IPS DF 6.9 (cell line): ENCODE data around the gene GZMB.

Experiments used
- DNase-seq: peaks from one replicate; pipeline ENCODE4 v3.0.0-alpha.2; 2013; ENCODE audit warnings: low read depth, low spot score
- H3K27ac ChIP-seq: one replicate; pipeline ENCODE4 v1.5.1; 2013; ENCODE audit warnings: low read length, control low read depth
- H3K27me3 ChIP-seq: 2 replicates; pipeline ENCODE4 v1.6.1; 2013; ENCODE audit warnings: mild to moderate bottlenecking, low read length; ENCODE audit not compliant: control insufficient read depth, insufficient read depth
- H3K36me3 ChIP-seq: 2 replicates; pipeline ENCODE4 v1.6.1; 2013; ENCODE audit warnings: low read length; ENCODE audit not compliant: control insufficient read depth, insufficient read depth
- H3K4me1 ChIP-seq: 2 replicates; pipeline ENCODE4 v1.6.1; 2013; ENCODE audit warnings: low read length; ENCODE audit not compliant: control insufficient read depth, insufficient read depth
- H3K4me3 ChIP-seq: 2 replicates; pipeline ENCODE4 v1.5.1; 2013; ENCODE audit warnings: mild to moderate bottlenecking, low read length
- H3K9me3 ChIP-seq: 2 replicates; pipeline ENCODE4 v1.6.1; 2013; ENCODE audit warnings: low read length, inconsistent platforms; ENCODE audit not compliant: control insufficient read depth, insufficient read depth
- WGBS: extraction: QIAGEN DNeasy Blood & Tissue Kit; methylation state at CpG from one replicate; pipeline ENCODE4 v1.1.7; 2013; ENCODE audit warnings: mixed read lengths, missing lambda C conversion rate; ENCODE audit not compliant: insufficient read length, insufficient coverage; 5-methylcytosine and 5-hydroxymethylcytosine counted together

The GZMB gene

DNA sequence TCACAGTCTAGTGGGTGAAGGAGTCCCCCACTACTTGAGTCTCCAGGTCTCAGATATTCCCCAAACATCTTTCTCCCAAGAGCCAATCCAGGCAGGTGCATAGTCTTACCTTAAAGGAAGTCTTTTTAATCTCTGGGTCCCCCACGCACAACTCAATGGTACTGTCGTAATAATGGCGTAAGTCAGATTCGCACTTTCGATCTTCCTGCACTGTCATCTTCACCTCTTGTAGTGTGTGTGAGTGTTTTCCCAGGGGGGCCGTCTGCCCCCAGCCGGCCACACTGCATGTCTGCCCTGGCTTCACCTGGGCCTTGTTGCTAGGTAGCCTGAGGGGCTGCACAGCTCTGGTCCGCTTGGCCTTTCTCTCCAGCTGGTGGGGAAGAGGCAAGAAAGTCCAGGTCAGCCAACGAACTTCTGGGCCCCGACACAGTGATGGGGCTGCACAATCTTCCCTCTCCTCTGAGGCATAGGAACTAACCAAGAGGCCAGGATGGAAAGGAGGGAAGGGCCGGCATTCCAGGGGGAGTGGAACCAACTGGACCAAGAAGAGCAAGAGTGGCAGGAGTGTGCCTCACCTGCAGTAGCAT is 2.1 kb downstream of the GZMB start:
- DNase-seq, result no peak
- no peaks in the 10 kb centered on the region for H3K4me1 ChIP-seq
- no peaks in the 10 kb centered on the region for H3K27me3 ChIP-seq
- H3K36me3 ChIP-seq, result no peaks in the 10 kb centered on the region
- H3K4me3 ChIP-seq, result no peak overlapping the region
- no peak overlapping the region for H3K27ac ChIP-seq
- no CpG with 5 or more reads among the region's 11 CpGs for WGBS
- H3K9me3 ChIP-seq, result no peaks in the 10 kb centered on the region

DNA sequence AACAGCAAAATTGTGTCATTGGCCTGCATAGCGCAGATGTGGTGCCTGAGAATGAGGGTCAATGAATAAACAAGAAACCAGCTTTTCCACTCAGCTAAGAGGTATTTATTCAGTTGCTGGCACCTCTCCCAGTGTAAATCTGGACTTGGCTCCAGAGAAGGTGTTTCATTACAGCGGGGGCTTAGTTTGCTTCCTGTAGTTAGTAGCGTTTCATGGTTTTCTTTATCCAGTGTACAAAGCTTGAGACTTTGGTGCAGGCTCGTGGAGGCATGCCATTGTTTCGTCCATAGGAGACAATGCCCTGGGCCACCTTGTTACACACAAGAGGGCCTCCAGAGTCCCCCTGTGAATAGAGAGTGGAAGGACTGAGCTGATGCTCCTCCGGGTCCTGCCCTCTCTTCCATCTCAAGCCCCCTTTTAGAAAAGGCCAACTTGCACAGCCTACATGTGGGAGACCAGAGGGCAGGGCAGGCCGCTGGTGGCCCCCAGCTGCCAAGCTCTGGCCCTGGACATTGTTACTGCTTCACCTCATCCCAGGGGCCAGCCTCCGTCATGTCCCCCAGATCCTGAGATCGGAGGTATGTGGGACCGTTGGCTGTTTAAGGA is 3.0 kb downstream of the GZMB start:
- H3K4me1 ChIP-seq, result no peaks in the 10 kb centered on the region
- H3K4me3 ChIP-seq, result no peak overlapping the region
- no peaks in the 10 kb centered on the region for H3K27me3 ChIP-seq
- no CpG with 5 or more reads among the region's 10 CpGs for WGBS
- no peak for DNase-seq
- H3K27ac ChIP-seq, result no peak overlapping the region
- H3K9me3 ChIP-seq, result no peaks in the 10 kb centered on the region
- no peaks in the 10 kb centered on the region for H3K36me3 ChIP-seq

DNA sequence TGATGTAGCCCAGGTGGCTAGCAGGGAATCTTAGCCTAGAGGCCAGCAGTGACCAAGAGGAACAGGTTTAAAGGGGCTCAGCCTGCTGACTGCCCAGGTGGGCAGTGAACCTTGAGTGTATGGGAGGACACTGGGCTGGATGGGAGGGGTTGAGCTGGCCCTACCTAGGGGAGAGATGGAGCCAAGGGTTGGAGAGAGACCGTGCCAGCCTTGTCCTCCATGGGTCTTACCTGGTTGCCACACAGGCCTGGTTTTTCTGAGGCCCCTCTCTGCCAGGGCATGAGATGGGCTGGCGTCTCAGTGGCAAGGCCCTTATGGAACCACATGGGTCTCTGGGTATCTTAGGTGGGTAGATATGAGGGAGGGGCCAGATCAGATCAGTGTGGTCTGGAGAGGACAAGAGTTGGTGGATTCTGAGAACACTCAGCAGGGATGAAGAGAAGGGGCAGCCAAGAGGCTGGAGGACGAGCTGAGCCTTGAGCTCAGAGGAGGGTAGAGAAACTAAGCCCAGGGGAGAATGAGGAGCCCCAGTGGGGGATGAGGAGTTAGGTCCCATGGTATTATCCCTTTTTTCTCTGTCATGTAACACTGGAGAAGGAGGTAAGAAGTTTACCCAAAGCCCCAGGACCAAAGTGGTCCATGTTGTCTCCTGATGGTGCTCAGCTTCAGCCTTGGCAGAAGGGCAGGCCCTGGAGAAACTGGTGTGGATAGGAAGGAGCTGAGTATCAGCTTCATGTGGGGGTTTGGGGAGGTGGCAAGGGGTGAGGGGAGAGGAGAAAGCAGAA is 3.7 kb downstream of the GZMB start:
- Histone ChIP-seq H3K36me3 (no peaks in the 10 kb centered on the region), H3K9me3 (no peaks in the 10 kb centered on the region), H3K4me3 (no peak overlapping the region), H3K27me3 (no peaks in the 10 kb centered on the region), H3K27ac (no peak overlapping the region), H3K4me1 (no peaks in the 10 kb centered on the region)
- WGBS, result no CpG with 5 or more reads among the region's 3 CpGs
- DNase-seq, result no peak

DNA sequence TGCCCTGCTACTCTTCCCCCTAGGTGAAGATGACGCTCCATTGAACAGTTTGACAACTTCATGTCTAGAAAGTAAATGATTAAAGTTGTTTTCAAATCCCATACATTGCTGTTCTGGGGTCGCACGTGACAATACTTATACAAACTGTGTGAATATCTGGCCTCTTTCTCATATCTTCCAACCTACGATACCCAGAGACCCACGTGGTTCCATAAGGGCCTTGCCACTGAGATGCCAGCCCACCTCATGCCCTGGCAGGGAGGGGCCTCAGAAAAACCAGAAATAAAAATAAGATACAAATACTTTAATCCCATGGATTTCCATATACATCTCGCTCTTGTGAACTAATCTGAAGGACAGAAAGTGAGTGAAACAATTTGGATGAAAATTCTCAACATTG is 4.5 kb downstream of the GZMB start:
- Histone ChIP-seq H3K27me3 (no peaks in the 10 kb centered on the region), H3K4me3 (no peak overlapping the region), H3K4me1 (no peaks in the 10 kb centered on the region), H3K9me3 (no peaks in the 10 kb centered on the region), H3K27ac (no peak overlapping the region), H3K36me3 (no peaks in the 10 kb centered on the region)
- WGBS, result no CpG with 5 or more reads among the region's 6 CpGs
- DNase-seq, result no peak

DNA sequence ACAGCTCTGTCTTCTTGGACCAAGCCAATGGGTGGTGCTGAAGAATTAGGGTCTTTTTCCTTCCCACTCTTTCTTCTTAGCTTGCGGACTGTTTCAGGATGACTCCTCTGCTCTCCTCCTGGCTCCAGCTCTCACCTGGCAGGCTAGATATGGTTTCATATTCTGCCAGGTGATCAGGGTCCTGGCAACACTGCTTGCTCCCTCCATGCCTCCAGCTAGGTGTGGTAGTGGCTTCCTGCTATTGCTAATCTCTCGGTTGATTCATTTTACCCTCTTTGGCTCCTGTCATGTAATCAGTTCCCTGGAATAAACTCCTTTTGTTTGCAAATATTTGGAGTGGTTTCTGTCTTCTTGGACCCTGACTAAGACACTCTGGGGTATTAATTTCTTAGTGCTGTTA is 20.2 kb downstream of the GZMB start:
- no peak for DNase-seq

DNA sequence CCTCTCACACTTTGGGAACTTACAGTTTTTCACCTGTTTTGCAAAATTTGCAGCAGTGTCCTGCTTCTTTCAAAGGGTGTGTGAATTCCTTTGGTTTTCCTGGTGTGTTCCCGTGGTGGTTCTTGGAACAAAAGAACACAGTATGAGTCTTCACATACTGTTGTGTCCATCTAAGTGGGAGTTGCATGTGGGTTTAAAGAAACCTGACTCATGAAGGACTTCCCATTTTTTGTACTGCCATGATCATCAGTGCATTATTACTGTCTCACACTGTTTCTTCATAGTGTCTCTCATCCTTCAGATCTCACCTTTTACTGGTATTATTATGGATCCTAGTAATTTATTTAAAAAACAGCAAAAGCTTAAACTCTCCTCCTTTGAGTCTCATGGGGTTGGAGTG is 20.7 kb downstream of the GZMB start:
- Histone ChIP-seq H3K27ac (no peak overlapping the region), H3K4me1 (no peaks in the 10 kb centered on the region), H3K4me3 (no peak overlapping the region), H3K36me3 (no peaks in the 10 kb centered on the region), H3K9me3 (no peaks in the 10 kb centered on the region), H3K27me3 (no peaks in the 10 kb centered on the region)
- DNase-seq, result no peak
- WGBS, result no CpG with 5 or more reads among the region's 1 CpG

More for the DNA sequence above, 20.2 kb downstream of the GZMB start:
- no peaks in the 10 kb centered on the region for H3K27me3 ChIP-seq
- no peaks in the 10 kb centered on the region for H3K9me3 ChIP-seq
- H3K4me3 ChIP-seq, result no peak overlapping the region
- no peaks in the 10 kb centered on the region for H3K4me1 ChIP-seq
- H3K36me3 ChIP-seq, result no peaks in the 10 kb centered on the region
- no peak overlapping the region for H3K27ac ChIP-seq
- WGBS, result no CpG with 5 or more reads among the region's 2 CpGs

DNA sequence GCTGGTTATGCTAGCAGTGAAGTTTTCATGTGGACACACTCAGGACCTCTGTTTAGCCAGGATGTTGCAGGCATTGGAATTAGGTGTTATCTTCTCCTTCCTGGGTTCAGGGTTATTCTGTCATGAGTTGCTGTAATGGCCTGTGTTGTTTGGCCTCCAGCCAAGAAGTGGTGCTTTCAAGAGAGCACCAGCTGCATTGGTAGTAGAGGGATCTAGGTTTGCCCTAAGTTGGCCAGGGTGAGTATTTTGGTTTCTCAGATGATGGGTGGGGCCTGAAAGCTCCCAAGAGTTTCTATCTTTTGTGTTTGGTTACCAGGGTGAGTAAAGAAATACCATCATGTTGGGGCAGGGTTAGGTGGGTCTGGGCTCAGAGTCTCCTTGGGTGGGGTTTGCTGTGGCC is 21.8 kb downstream of the GZMB start:
- Histone ChIP-seq H3K36me3 (no peaks in the 10 kb centered on the region), H3K27me3 (no peaks in the 10 kb centered on the region), H3K4me1 (no peaks in the 10 kb centered on the region), H3K4me3 (no peak overlapping the region), H3K27ac (no peak overlapping the region), H3K9me3 (no peaks in the 10 kb centered on the region)
- no peak for DNase-seq

DNA sequence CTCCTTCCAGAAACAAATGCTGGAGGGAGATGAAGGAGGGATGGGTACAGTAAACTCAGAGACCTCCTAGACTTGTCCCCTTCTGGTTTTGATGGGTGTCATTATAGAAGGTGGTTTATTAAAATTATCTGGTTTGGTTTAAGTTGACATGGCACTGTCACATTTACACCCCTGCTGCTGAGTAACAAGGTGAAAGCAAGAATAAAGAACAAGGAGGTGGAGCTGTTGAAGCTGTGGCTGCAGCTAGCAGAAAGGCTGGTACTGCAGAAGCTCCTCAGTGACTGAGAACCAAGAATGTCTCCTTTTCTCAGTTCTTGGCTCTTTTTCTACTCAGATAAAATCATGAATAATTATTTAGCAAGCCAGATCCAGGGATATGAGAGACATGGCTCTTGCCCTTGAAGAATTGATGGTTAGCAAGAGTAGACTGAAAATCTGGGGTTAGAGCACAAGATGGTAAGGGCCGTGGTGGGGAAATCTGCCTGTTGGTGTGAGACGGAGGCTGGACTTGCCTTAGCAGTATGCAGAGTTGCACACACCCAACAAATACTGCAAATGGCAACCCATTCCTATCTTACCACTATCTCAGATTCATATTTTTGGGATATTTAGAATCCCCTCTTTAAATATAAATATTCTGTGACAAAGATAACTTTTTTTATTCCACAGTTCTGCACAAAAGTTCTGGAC is 24.2 kb downstream of the GZMB start, which contains the start of gene GZMH:
Gene GZMH, minus strand, starts transcription at position 31 of the 690 bp plus-strand sequence. CDS start 72 bp downstream, outside the sequence.
- Histone ChIP-seq H3K4me1 (no peaks in the 10 kb centered on the region), H3K9me3 (no peaks in the 10 kb centered on the region), H3K27ac (no peak within 1 kb of the TSS), H3K36me3 (no peaks in the 10 kb centered on the region), H3K4me3 (no peak within 1 kb of the TSS), H3K27me3 (no peaks in the 10 kb centered on the region)
- WGBS, result no CpG with 5 or more reads among the region's 2 CpGs
- DNase-seq, result no peak

DNA sequence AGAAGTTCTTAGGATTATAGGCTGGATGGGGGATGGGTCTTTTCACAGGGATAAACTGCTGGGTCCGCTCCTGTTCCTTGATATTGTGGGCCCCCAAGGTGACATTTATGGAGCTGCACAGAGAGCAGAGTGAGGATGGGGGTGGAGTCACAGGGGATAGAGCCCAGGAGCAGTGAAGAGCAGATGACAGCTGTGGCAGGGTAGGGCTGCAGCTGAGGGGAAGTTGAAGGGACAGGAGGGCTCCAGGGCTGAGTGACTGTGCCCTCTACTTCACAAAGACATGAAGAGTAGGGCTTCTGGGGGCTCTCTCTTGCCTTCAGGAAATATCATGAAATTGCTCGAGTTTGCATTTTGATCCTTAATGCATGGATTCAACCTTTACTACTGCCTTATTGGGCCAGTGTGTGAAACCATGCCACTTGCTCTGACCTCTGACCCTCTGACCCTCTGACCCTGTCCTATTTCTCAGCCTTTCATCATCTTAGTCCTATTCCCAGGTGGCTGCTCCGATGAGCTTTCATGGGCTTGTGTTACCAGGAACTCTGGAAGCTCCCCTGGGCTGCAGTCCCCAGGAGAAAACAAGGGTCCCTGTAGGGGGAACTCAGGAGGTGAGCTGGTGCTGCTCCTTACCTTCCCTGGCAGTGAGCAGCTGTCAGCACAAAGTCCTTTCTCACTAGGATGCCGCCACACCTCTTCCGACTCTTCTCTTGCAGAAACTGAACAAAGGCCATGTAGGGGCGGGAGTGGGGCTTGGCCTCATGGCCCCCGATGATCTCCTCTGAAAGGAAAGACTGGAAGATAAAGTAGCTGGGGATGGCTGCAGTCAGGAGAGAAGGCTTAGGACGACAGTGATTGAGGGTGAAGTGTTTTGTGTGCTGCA is 26.1 kb downstream of the GZMB start:
- Histone ChIP-seq H3K27me3 (no peaks in the 10 kb centered on the region), H3K4me3 (no peak overlapping the region), H3K36me3 (no peaks in the 10 kb centered on the region), H3K9me3 (no peaks in the 10 kb centered on the region), H3K4me1 (no peaks in the 10 kb centered on the region), H3K27ac (no peak overlapping the region)
- no CpG with 5 or more reads among the region's 8 CpGs for WGBS
- DNase-seq, result no peak

DNA sequence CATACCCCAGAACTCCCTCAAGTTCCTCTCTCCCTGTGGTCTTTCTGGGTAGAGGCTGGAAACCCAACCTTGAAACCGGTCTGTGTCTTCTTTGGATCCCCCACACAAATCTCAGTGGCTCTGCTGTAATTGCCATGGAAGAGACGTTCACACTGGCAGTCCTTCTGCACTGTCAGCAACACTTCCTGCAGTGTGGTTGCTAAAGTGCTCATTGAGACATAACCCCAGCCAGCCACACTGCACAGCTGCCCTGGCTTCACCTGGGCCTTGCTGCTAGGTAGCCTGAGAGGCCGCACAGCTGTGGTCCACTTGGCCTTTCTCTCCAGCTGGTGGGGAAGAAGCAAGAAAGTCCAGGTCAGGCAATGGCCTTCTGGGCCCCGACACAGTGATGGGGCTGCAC is 26.9 kb downstream of the GZMB start:
- H3K27me3 ChIP-seq, result no peaks in the 10 kb centered on the region
- no peaks in the 10 kb centered on the region for H3K9me3 ChIP-seq
- no peak overlapping the region for H3K27ac ChIP-seq
- no peaks in the 10 kb centered on the region for H3K4me1 ChIP-seq
- H3K4me3 ChIP-seq, result no peak overlapping the region
- no peak for DNase-seq
- no peaks in the 10 kb centered on the region for H3K36me3 ChIP-seq
- WGBS, result no CpG with 5 or more reads among the region's 4 CpGs
